DLD1 (cell line): ENCODE data around the gene SLC30A3.

Source experiments
- in situ Hi-C: cut with HindIII; loops from 2 replicates; pipeline ENCODE4 v1.10.0; 2017; ENCODE audit warnings: low sequenced_read_pairs

The SLC30A3 gene

GRCh38 chr2:27236626-27237025 is 26.2 kb downstream of the SLC30A3 start:
- in situ Hi-C loops = no loop called here

- in situ Hi-C loops = no loop called here
Measured at GRCh38 chr2:27236136-27236535, 26.7 kb downstream of the SLC30A3 start.

- in situ Hi-C loops = no loop called here
Measured at GRCh38 chr2:27233341-27233740, 29.5 kb downstream of the SLC30A3 start.

- in situ Hi-C loops = no loop called here
Measured at GRCh38 chr2:27231921-27232320, 30.9 kb downstream of the SLC30A3 start.

GRCh38 chr2:27227501-27227900 is 35.3 kb downstream of the SLC30A3 start:
- in situ Hi-C loops = no loop called here

- in situ Hi-C loops = no loop called here
Measured at GRCh38 chr2:27225526-27225925, 37.3 kb downstream of the SLC30A3 start.

- in situ Hi-C loops = no loop called here
Measured at GRCh38 chr2:27223416-27223815, 39.4 kb downstream of the SLC30A3 start.

- in situ Hi-C loops = no loop called here
Measured at GRCh38 chr2:27222407-27222806, 40.4 kb downstream of the SLC30A3 start.

- in situ Hi-C loops = no loop called here
Measured at GRCh38 chr2:27221166-27221565, 41.7 kb downstream of the SLC30A3 start.

GRCh38 chr2:27220091-27220490 is 42.8 kb downstream of the SLC30A3 start:
- in situ Hi-C loops = no loop called here

- in situ Hi-C loops = no loop called here
Measured at GRCh38 chr2:27219091-27219490, 43.8 kb downstream of the SLC30A3 start.

GRCh38 chr2:27218614-27219013 is 44.2 kb downstream of the SLC30A3 start:
- in situ Hi-C loops = no loop called here

- in situ Hi-C loops = no loop called here
Measured at GRCh38 chr2:27217173-27218121, 45.4 kb downstream of the SLC30A3 start, which contains the start of gene CAD. TSS of gene CAD (plus strand) at chr2:27217369. CDS start at chr2:27217552, 183 bp downstream.

GRCh38 chr2:27216416-27217137 is 46.3 kb downstream of the SLC30A3 start:
- in situ Hi-C loops = no loop called here

- in situ Hi-C loops = no loop called here
Measured at GRCh38 chr2:27214941-27215340, 47.9 kb downstream of the SLC30A3 start.

- in situ Hi-C loops = no loop called here
Measured at GRCh38 chr2:27212626-27213471, 50.0 kb downstream of the SLC30A3 start.

GRCh38 chr2:27211943-27212625 is 50.8 kb downstream of the SLC30A3 start, which contains the start of the genes ATRAID and SLC5A6:
TSS of gene ATRAID (plus strand) at chr2:27212041. CDS start at chr2:27212369, 328 bp downstream.
TSS of gene SLC5A6 (minus strand) at chr2:27212268. CDS start at chr2:27207650, 4,618 bp downstream.
- in situ Hi-C loops = no loop called here

GRCh38 chr2:27211241-27211942 is 51.5 kb downstream of the SLC30A3 start:
- in situ Hi-C loops = no loop called here

GRCh38 chr2:27209621-27210401 is 53.0 kb downstream of the SLC30A3 start:
- in situ Hi-C loops = no loop called here
